Right lung (tissue), 5 donors: Measurements from ENCODE around the gene PPP2R2C. TPM values are rescaled to one million over a fixed set of nuclear protein-coding genes. Genes with fewer than 3 reads are reported as not detected.

Experiments
- DNase-seq, 2 donors: peaks; one replicate each; pipeline ENCODE4 v3.0.0-alpha.2; 2013
- polyA plus RNA-seq, 5 donors: library from polyadenylated mRNA; unstranded; fragments of 120-200 nt; gene quantifications; one replicate each; pipeline versions ENCODE4 v1.2.1 to v1.2.3, GENCODE V29; 2013; ENCODE audit warnings: inconsistent platforms in 1 of 5, low replicate concordance in 1 of 5; ENCODE audit not compliant: insufficient read length in 5 of 5, insufficient read depth in 1 of 5

The PPP2R2C gene
- polyA plus RNA-seq, 5 donors = 0.22 to 0.53 (median 0.28) TPM

- no peak for DNase-seq
These were observed 124.8 kb downstream of the PPP2R2C start for GRCh38 chr4:6347511-6348045.

- DNase-seq = no peak
These were observed 125.9 kb downstream of the PPP2R2C start for GRCh38 chr4:6346373-6347110.

DNA sequence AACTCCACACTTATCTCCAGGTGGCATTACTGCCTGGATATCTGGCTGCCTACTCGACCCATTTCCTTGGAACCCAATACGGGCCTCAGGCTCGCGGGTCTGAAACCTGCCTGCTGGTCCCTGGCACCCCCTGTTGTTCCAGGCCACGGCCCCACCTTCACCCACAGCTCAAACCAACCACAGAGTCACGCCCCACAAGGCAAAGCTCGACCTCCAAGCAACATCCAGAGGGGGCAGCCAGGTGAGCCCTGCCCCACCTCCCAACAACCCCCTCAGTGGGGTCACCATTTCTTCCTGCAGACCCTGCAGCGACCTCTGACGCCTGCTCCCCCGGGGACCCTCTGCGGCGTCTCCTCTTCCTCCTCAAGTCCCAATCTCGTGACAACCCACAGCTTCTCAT is 126.5 kb downstream of the PPP2R2C start:
- DNase-seq = no peak

DNA sequence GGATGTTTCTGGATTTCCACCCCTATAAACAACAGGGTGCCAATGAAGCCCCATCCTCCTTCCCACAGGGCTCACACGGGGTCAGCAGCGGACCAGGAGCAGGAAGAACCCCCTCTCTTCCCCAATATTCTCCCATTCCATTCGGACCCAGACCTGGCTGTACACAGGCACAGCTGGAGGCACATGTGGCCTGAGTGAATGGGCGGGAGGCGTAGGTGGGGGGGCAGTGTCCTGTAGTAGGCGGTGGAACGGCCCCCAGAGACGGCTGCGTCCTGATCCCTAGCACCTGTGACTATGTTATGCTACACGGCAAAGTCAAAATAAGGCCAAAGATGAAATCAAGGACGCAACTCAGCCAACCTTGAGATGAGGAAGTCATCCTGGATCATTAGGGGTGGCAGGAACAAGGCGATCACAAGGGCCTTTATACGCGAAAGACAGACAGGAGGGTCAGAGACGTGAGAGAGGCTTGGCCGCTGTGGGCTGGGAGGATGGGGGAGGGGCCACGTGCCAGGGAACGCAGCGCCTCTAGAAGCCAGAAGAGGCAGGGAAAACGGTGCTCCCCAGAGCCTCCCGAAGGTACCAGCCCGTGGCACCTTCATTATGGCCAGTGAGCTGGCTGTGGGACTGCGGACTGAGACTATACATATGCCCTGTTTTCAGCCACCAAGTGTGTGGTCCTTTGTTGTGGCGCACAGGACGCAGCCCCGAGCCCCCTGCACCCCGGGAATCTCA is 127.2 kb downstream of the PPP2R2C start:
- no peak for DNase-seq

- DNase-seq = no peak
These were observed 128.4 kb downstream of the PPP2R2C start for GRCh38 chr4:6343939-6344408.

DNA sequence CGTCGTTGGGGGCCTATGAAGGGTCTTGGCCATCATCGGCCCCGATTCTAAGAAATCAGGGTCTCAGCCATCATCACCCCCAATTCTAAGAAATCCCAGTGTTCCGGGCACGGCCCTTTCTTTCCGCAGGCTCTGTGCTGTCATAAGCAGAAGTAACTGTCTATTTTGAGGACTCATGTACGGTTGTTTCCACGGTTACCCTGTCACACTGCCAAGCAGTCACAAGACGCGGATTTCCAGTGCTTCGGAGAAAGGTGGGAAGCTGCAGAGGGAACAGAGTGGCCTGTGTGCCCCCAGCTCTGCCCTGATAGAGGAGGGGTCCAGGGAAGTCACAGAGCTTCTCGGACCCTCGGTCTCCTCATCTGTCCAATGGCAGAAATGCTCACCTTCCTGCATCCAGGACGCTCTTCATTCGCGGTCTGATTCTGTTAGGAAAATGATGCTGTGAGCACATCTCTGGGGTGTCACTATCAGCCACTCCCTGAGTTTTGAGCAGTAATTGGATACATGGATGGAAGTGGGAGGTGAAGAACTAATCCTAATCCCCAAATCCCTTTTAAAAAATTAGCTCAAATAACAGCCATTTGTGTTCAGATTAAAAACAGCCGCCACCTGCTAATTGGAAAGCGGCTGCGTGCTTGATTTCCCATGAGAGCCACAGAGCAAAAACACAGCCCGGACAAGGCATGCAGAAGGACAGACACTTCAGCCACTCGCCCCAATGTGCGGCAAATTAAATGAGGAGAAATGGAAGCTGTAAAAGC is 129.7 kb downstream of the PPP2R2C start:
- DNase-seq = no peak

DNA sequence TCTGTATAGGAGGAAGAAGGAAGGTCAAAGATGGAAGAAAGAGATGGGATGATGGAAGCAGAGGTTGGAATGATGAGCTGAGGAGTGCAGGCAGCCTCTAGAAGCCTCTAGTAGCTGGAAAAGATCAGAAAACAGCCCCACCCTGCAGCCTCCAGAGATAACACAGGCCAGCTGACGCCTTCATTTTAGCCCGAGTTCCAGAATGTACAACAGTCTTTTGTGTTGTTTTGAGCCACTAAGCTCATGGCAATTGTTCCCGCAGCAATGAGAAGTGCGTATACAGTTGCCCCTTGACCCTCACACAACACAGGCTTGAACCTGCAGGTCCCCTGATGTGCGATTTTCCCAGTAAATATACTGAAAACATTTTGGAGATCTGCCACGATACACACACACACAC is 130.7 kb downstream of the PPP2R2C start:
- no peak for DNase-seq

GRCh38 chr4:6340446-6341015 is 131.9 kb downstream of the PPP2R2C start:
- no peak for DNase-seq

DNA sequence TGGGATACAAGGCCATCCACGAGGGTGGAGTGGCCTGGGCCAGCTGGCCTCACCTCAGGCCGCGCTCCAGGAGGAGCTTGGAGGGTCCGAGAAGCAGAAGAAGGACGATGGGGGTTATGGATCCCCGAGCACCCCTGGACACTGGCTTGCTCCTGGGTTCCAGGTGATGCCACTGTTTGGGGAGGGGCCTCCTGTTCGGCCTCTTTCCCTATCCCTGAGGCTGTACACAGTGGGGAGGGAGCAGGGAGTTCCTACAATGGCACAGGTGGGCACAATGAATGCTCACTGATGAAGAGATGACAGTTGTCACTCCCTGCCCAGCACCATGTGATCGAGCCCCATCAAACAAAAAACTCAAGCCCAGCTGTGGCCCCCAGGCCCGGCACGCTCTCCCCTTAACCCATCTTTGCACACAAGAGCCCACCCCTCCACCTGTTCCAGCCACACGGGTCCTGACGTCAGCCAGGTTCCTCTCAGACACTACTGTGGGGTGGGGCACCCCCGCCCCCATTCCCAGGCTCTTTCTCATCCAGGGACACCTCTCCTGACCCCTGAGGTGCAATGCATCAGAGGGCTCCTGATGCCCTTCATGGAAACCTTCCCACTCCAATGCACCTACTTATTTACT is 132.5 kb downstream of the PPP2R2C start:
- DNase-seq = no peak

DNA sequence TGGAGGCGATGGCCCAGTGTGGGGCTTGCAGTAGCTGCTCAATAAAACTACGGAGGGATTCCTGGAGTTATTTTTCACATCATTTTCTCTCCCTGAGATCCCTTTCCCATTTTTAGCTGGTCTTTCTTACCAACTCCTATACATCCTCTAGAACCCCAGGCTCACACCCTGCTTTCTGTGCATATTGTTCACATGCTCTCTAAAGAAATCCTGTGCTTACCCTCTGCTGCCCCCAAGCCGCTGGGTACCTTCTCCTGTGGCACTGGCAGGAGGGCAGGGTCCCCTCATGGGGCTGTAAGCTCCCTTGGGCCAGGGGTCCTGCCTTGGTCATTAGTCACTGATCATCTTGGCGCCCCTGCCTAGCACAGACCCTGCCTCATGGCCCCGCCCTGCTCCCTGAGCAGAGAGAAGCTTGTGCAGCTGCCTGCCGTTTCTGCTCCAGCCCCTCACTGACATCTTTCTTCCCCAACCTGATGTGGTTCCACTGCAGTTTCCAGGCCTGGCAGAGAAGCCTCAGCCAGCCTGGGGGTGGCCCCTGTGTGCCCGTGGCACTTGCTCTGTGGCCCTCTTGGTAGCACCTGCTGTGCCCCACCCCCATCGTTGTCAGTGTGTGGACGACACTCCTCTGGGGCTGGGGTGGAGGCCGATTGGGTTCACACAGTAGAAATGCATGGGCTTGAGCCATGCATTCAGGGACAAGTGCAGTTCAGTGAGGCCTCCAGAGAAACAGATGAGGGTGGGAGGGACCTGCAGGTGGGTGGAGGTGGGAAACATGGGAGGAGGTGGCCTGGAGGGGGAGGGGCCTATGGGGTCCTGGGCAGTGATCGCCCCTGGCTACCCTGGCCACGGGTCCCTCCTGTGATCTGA is 133.2 kb downstream of the PPP2R2C start:
- DNase-seq = no peak

- DNase-seq = no peak
These were observed 134.1 kb downstream of the PPP2R2C start for GRCh38 chr4:6338175-6338950.

DNA sequence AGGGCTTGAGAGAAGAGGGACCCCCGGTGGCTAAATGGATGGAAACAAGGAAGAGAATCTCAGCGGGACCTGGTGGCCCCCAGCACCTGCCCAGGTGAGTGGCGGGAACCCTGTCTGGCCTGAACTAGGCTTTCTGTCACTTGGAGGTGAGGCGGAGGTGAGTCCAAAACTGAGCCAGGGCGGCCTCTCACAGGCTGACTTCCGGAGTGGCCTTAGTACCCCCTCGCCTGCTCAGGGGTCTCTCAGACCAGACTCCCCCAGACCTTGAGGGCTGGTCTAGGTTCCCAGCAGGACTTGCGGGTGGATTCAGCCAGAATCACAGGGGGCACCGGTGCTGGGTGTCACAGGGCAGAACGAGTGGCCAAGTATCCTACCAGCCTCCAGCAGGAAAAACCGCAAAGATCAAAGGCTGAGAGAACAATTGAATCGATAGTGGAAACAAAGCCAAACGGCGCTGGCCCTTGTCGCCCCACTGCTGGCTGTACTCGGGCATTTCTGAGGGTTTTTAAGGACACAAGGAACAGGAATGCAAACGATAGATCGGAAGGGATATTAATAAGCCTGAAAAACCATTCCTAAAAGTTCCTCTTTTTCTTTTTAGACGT is 135.0 kb downstream of the PPP2R2C start:
- no peak for DNase-seq

DNA sequence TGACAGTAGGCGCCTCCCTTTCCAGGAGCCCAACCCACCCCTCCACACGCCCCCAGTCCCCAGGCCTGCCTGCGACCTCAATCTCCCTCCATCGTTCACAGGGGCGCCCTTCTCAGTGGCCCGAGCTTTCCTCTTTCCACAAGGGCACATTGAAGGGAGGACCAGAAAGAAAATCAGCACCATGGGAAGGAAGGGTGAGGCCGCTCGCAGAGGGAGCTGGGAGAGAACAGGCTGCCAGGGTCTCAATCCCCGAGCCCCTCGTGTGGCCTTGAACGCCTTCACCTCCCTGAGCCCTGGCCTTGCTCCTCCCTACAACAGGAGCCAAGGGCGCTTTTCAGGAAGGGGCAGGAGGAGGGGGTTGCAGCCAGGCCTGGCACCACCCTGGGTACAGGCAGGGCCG is 136.2 kb downstream of the PPP2R2C start:
- no peak for DNase-seq

GRCh38 chr4:6335040-6335590 is 137.3 kb downstream of the PPP2R2C start:
- DNase-seq = no peak

DNA sequence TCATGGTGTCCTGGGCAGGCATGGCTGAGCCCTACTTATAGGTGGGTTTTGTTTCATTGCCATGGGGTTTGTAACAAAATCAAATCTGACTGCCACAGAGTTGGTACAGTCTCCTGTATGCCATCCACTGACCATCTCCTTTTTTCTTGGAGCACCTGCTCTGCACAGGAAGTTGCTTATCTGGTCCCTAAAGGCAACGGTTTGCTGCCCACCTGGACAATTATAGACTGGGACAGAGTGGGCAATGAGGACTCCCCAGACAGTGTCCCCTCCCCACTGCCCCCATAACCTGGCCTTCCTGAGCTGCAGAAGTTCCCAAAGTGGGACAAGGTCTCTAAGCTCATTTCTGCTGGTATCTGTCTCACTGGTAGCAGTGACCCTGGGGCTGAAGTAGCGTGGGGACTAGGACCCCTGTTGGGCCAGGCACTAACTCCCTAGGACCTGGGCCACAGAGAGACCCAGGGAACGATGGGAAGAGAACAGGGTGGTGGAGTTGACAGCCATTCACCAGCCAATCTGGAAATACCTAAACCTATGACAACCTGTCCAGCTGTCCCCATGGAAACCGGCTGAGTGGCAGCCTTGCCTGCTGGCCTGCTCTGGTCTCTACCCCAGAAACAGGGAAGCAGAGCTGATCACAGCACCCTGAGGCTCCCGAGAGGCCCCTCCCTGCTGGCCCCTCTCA is 138.1 kb downstream of the PPP2R2C start:
- no peak for DNase-seq

GRCh38 chr4:6333301-6334202 is 138.9 kb downstream of the PPP2R2C start:
- no peak for DNase-seq

DNA sequence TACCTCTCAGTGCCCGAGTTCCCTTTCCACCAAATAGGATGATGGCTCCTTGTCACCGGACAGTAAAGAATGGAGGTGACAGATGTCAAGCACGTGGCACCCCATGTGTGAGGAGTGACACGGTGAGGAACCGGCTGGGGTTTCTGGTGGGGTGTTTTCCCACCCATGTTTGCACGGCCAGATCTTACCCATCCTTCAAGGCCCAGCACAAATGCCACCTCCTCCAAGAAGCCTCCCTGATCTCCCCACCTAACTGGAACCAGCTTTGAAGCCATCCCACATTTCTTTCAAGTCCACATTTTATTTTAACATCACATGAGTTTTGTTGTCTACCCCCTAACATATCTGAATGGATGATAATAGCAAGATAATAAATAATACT is 139.8 kb downstream of the PPP2R2C start:
- DNase-seq = no peak
